HepG2 (cell line): ENCODE measurements around the gene SLC38A1. TPM values are rescaled to one million over a fixed set of nuclear protein-coding genes. Genes with fewer than 3 reads are reported as not detected.

Experiments
- CSRNP1 ChIP-seq: sonication (generic); formaldehyde crosslinking; IDR thresholded peaks from 2 replicates; pipeline ENCODE4 v1.8.1; 2023; ENCODE audit warnings: mild to moderate bottlenecking, missing genetic modification reagents
- EP300 ChIP-seq, 3 experiments: sonication (generic) in 1 of 3; formaldehyde crosslinking in 1 of 3; IDR thresholded peaks; 2 replicates each; pipeline versions ENCODE4 v1.5.1 to v1.6.1; 2011 to 2020; ENCODE audit warnings: low read depth in 2 of 3, low read length in 2 of 3, borderline replicate concordance in 1 of 3, improper control_type of control experiment in 1 of 3, mild to moderate bottlenecking in 1 of 3, missing genetic modification reagents in 1 of 3, moderate library complexity in 1 of 3
- FOXA3 ChIP-seq: IDR thresholded peaks from 2 replicates; pipeline ENCODE4 v1.6.1; 2016; ENCODE audit warnings: missing genetic modification reagents, missing compliant biosample characterization
- HIC2 ChIP-seq: sonication (generic); formaldehyde crosslinking; IDR thresholded peaks from 2 replicates; pipeline ENCODE4 v1.9.0; 2022; ENCODE audit warnings: low read depth, missing genetic modification reagents
- IKZF5 ChIP-seq: IDR thresholded peaks from 2 replicates; pipeline ENCODE4 v1.6.1; 2018; ENCODE audit warnings: missing genetic modification reagents, mild to moderate bottlenecking, missing compliant biosample characterization
- KMT2A ChIP-seq: sonication (generic); formaldehyde crosslinking; IDR thresholded peaks from 2 replicates; pipeline ENCODE4 v1.4.0; 2020; ENCODE audit warnings: missing genetic modification reagents
- MYPOP ChIP-seq: sonication (generic); formaldehyde crosslinking; IDR thresholded peaks from 2 replicates; pipeline ENCODE4 v1.8.1; 2023; ENCODE audit warnings: mild to moderate bottlenecking, moderate library complexity, missing genetic modification reagents
- NFE2 ChIP-seq: sonication (generic); formaldehyde crosslinking; IDR thresholded peaks from 2 replicates; pipeline ENCODE4 v1.4.0; 2020; ENCODE audit warnings: missing genetic modification reagents
- NFYC ChIP-seq: IDR thresholded peaks from 2 replicates; pipeline ENCODE4 v1.6.1; 2016; ENCODE audit warnings: missing genetic modification reagents, missing compliant biosample characterization
- PITX1 ChIP-seq: sonication (generic); formaldehyde crosslinking; IDR thresholded peaks from 2 replicates; pipeline ENCODE4 v1.5.1; 2020; ENCODE audit warnings: mild to moderate bottlenecking, missing genetic modification reagents
- RBFOX2 ChIP-seq: fragments of 200-400 bp; formaldehyde crosslinking; IDR thresholded peaks from 2 replicates; pipeline ENCODE4 v1.6.1; 2017; ENCODE audit warnings: low read depth, mild to moderate bottlenecking, low read length
- SALL1 ChIP-seq: sonication (generic); formaldehyde crosslinking; IDR thresholded peaks from 2 replicates; pipeline ENCODE4 v1.8.0; 2022; ENCODE audit warnings: mild to moderate bottlenecking, missing genetic modification reagents
- TRAFD1 ChIP-seq: sonication (generic); formaldehyde crosslinking; IDR thresholded peaks from 2 replicates; pipeline ENCODE4 v1.5.1; 2020; ENCODE audit warnings: missing genetic modification reagents, mild to moderate bottlenecking, borderline replicate concordance
- ZBTB20 ChIP-seq: sonication (generic); formaldehyde crosslinking; IDR thresholded peaks from 2 replicates; pipeline ENCODE4 v1.8.1; 2023; ENCODE audit warnings: missing genetic modification reagents, low read depth, mild to moderate bottlenecking, borderline replicate concordance
- ZBTB43 ChIP-seq: sonication (generic); formaldehyde crosslinking; conservative IDR thresholded peaks from 2 replicates; pipeline ENCODE4 v1.4.0; 2020; ENCODE audit warnings: missing genetic modification reagents
- ZBTB7B ChIP-seq: sonication (generic); formaldehyde crosslinking; IDR thresholded peaks from 2 replicates; pipeline ENCODE4 v1.4.0; 2020; ENCODE audit warnings: missing genetic modification reagents
- ZC3H13 ChIP-seq: sonication (generic); formaldehyde crosslinking; IDR thresholded peaks from 2 replicates; pipeline ENCODE4 v1.8.1; 2023; ENCODE audit warnings: mild to moderate bottlenecking, missing genetic modification reagents, moderate library complexity
- ZNF230 ChIP-seq: sonication (generic); formaldehyde crosslinking; IDR thresholded peaks from 2 replicates; pipeline ENCODE4 v1.4.0; 2020; ENCODE audit warnings: mild to moderate bottlenecking, missing genetic modification reagents
- ZNF343 ChIP-seq: sonication (generic); formaldehyde crosslinking; IDR thresholded peaks from 2 replicates; pipeline ENCODE4 v1.4.0; 2020; ENCODE audit warnings: mild to moderate bottlenecking, missing genetic modification reagents
- ZNF576 ChIP-seq: sonication (generic); formaldehyde crosslinking; IDR thresholded peaks from 2 replicates; pipeline ENCODE4 v1.4.0; 2020; ENCODE audit warnings: mild to moderate bottlenecking, missing genetic modification reagents
- ZNF605 ChIP-seq: sonication (generic); formaldehyde crosslinking; IDR thresholded peaks from 2 replicates; pipeline ENCODE4 v1.8.0; 2022; ENCODE audit warnings: mild to moderate bottlenecking, missing genetic modification reagents
- ZNF652 ChIP-seq: IDR thresholded peaks from 2 replicates; pipeline ENCODE4 v1.6.1; 2016; ENCODE audit warnings: low read depth, borderline replicate concordance
- polyA plus RNA-seq, 8 experiments: library from polyadenylated mRNA; depleted of rRNA in 3 of 8; stranded (reverse) in 7 of 8; unstranded in 1 of 8; fragments of >200 nt; fragmentation: Illumina TruSeq in 4 of 8; extraction: Trizol in 4 of 8; gene quantifications; 2 replicates each; pipeline versions ENCODE4 v1.2.1 to v1.2.3, GENCODE V29; 2011 to 2016; ENCODE audit warnings: low read depth in 4 of 8, missing spikeins in 1 of 8, mixed read lengths in 1 of 8; ENCODE audit not compliant: insufficient read depth in 1 of 8
- total RNA-seq, 5 experiments: library from RNA; depleted of rRNA; stranded (reverse); fragments of >200 nt; fragmentation: Illumina TruSeq; extraction: Trizol; gene quantifications; 2 replicates each; pipeline ENCODE4 v1.2.3, GENCODE V29; 2016; ENCODE audit warnings: low read depth in 1 of 5

The SLC38A1 gene
- total and polyA plus RNA-seq, 2 of the 13 experiments (the other 11 are each of a cell fraction or from before 2014, with no cell fraction given) = 47.0 to 50.6 TPM

- TF ChIP-seq ZNF576 (CRISPR knock-in tag) (no peak), CSRNP1 (no peak), ZNF652 (CRISPR knock-in tag) (peak; percentile 46; the same call in 1 of the 2 replicates), ZBTB43 (CRISPR knock-in tag) (no peak), IKZF5 (no peak), PITX1 (peak; percentile 93), KMT2A (CRISPR knock-in tag) (no peak), EP300 (IDR thresholded peaks at IDR 0.05; ENCODE audit: low read depth in 2 of 2, low read length in 2 of 2) (peak in 1 of 2 experiments; percentile 37; a peak in 1 of 4 replicates), EP300 (CRISPR knock-in tag; IDR thresholded peaks at IDR 0.05; ENCODE audit: borderline replicate concordance) (no peak), NFYC (no peak), FOXA3 (peak; percentile 69), ZNF343 (CRISPR knock-in tag) (no peak), ZC3H13 (CRISPR knock-in tag) (no peak), NFE2 (CRISPR knock-in tag) (no peak), ZBTB7B (CRISPR knock-in tag) (no peak), SALL1 (CRISPR knock-in tag) (peak; percentile 12; the same call in 1 of the 2 replicates), MYPOP (CRISPR knock-in tag) (no peak), RBFOX2 (no peak), HIC2 (CRISPR knock-in tag) (no peak), TRAFD1 (no peak), ZNF605 (CRISPR knock-in tag) (no peak), ZBTB20 (no peak), ZNF230 (CRISPR knock-in tag) (no peak)
Measured at GRCh38 chr12:46259071-46259470, 9.8 kb downstream of the SLC38A1 start (continued).
